IPS DF 19.7 (cell line): Measurements from ENCODE around the gene CALCR.
"Not testable (repeated sequence)": the region's sequence is repeated elsewhere in the genome, so short reads cannot be mapped to it uniquely, and the experiment has no call there.

Experiments
- DNase-seq: peaks from one replicate; pipeline ENCODE4 v3.0.0-alpha.2; 2013; ENCODE audit warnings: low read depth, low spot score

Gene CALCR

DNA sequence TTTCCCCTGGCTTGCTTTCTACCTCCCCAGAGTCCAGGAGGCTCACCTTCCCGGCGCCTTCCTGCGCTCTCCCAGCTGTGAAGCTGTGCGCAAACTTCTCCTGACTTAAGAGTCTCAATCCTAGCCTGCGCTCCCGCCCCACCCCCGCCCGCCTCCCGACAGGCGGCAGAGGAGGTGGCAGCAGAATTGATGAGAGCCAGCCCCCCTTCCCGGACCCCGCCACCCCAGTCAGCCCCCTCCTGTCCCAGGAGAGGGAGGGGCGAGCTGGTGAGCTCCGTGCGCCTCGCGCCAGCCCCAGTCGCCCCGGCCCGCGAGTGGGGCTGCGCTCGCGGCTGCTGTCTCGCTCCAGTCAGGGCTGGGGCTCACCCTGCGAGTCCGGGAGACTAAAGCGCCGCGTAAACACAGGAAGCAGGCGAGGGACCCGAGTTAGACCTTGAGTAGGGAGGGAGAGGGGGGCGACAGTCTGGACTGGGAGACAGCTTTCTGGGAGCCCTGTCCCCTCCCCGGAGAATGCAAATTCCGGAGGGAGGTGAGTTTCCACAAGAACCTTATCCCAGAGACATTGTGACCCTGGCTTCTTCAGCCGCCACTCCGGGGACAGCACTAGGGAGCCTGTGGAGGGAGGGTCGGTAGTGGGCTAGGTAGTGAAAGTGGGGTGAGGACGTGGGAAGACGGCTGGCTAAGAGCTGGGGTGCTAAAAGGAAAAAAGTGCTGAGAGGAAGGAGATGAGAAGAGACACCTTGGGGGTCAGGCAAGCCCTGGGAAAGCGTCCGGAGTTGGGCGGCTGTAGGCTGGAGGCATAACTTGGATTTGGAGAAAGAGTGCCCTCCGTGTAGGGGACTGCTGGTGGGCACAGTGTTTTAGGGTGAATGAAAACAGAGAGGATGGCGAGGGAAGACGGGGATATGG, at the start of gene CALCR:
TSS of gene CALCR (minus strand) at position 79 of the 909 bp plus-strand sequence. CDS start 87,743 bp downstream, outside the sequence.
- DNase-seq, result no peak

DNA sequence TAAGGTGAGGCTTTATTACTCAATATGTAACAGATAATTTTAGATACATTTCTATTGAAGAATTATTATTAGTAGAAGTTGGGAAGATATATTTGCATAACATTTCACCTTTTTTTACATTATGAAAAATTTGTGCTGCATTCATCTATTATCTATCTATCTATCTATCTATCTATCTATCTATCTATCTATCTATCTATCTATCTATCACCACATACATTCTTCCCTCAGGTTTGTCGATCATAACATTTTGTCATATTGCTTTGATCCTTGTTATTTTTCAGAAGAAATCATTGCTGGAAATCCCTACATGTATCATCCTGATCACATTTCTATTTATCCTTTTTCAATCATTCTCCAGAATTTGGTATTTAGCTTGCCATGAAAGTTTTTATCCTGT, 49.3 kb upstream of the CALCR start:
- no peak for DNase-seq

DNA sequence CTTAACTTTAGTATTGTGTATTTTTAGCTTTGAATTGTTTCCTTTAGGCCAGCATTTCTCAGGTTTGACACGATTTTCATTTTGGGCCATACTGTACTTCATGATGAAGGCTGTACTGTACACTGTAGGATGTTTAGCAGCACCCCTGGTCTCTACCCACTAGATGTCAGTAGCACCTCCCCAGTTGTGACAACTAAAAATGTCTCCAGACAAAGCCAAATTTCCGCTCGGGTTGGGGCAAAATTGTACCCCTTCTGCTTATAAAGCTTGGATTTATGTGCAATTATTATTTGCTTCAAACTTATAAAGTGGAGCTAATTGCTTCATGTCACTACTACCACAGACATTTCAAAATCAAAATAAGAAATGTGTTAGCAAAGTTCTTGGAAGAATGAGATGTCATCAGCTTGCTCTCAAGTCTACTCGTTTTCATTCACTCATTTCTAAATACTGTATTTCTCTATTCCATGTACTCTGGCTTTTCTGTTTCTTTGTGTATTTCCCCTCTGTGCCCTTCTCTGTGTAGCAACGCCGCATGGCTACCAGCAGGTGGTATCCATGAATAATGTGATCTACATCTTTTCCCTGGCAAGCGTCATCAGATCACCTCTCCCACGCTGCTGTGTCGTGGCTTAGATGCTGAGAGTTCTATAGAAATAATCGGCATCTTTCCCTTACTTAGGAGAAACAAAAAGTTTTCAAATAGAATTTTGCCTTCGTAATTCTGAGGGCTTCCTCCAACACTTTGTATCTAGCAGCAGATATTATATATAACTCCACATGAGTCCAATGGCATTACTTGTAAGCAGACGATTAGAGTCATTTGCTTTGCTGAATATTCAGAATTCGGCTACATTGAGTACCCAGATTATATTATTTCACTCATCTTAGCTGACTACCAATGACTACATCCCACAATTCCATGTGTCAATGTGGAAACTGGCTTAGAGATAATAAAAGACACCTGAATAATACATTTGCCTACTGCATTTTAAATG, 47.8 kb upstream of the CALCR start:
- peak; percentile 28 for DNase-seq

DNA sequence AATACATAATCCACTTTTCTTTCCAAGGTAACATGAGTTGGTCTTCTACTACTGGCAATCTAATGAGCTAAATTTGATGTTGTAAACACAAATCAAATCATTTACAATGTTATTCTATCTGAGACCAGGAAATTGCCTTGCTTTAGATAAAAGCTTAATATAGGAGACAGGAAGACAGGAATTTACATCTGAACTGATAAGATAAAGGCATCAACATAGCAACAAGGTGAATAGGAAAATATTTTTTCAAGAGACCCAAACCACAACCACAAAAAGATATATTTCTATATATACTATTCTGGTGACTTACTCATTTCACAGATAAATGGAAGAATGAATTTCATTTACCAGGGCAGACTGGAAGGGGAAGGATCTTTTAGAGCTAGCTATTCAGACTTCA, 46.3 kb upstream of the CALCR start:
- DNase-seq, result no peak

DNA sequence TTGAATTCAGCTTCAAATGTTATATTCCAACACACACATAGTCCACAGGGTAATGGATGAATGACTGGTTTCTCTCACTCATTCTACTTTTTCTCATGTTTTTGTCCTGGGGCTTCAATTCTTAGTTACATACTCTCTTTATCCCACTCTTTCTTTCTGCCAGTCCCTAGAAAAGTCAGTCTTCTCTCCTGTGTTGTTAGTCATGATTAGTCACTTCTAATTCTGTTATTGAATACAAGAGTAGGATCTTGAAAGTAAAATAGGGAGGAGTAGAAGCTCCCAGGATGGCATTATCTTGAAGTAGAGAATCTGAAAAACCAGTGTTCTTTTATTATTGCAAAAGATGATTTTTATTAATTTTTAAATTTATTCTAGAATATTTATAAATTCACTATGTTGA, 45.5 kb upstream of the CALCR start:
- DNase-seq, result no peak

DNA sequence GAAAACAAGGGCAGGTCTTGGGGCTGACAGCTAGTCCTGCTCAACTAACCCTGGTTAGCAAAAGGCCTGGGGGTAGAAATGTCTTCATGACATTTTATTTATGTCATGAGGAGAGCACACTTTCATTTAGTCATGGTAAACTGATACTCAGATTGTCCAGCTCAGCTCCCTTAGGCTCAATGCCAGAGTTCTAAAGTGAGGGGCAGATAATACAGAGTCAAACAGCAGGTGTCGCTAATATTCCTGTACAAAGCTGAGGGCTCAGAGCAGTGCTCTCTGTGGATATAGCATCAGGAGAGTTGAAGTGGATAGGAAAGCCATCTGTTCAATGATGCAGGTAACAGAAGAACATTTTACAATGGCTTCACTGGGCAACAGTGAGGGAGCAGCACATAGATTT, 26.8 kb upstream of the CALCR start:
- DNase-seq, result no peak

DNA sequence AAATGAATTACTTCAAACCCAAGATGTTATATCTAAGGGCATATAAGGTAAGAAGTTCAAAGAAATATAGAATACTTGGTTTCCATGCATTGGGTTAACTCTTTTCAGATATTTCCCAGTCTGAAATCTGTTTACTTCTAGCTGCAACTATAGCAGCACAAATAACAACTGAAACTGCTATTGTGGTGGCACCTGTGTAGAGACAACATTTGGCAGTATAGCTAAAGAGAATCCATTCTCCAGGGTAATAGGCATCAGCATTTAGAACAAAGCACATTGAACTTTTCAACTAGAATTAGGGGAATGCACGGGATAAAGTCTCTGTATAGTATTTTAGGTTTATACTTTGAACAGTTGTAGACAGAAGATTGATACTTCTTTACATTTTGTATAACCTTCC, 19.7 kb upstream of the CALCR start:
- no peak for DNase-seq

DNA sequence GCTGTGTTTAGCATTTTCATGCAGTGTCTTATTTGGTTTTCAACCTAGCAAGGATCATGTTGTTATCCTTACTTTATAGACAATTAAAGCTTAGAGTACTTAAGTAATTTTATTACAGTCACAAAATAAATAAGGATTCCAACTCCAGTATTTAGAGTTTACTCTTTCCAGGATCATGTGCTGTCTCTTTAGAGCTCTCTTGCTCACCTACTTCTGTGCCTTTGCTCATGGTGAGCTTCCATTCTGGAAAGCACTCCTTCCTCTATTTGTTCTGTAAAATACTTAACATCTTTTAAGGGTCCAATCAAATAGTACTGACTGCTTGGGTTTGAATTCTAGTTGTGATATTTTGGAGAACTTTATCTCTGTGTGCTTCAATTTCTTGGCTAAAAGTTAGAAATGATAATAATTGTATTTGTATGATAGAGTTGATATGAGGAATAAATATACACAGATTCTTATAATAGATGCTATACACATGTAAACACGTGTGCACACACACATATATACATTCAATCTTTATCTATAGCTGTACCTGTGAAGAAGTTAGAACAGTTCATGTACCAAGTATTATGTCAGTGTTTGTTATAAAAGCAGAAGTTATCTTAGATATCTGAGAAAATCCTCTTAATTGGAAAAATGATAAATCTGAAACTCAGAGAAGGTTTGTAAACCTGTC, 18.2 kb upstream of the CALCR start:
- no peak for DNase-seq

DNA sequence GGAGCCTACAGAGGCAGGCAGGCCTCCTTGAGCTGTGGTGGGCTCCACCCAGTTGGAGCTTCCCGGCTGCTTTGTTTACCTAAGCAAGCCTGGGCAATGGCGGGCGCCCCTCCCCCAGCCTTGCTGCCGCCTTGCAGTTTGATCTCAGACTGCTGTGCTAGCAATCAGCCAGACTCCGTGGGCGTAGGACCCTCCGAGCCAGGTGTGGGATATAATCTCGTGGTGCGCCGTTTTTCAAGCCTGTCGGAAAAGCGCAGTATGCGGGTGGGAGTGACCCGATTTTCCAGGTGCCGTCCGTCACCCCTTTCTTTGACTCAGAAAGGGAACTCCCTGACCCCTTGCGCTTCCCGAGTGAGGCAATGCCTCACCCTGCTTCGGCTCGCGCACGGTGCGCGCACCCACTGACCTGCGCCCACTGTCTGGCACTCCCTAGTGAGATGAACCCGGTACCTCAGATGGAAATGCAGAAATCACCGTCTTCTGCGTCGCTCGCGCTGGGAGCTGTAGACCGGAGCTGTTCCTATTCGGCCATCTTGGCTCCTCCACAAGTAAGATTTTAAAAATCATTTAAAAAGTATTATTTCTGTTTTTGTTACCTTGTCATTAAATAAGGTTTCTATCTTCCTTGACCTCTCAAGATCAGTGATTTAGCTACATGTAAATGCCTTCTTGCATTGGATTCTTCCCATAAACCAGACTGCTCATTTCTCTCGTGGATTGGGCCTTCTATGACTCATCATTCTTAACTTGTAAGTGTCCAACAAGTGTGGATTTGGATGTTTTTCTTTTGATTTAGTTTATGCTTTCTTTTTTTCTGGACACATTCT, 16.9 kb upstream of the CALCR start:
- not testable (repeated sequence) for DNase-seq

DNA sequence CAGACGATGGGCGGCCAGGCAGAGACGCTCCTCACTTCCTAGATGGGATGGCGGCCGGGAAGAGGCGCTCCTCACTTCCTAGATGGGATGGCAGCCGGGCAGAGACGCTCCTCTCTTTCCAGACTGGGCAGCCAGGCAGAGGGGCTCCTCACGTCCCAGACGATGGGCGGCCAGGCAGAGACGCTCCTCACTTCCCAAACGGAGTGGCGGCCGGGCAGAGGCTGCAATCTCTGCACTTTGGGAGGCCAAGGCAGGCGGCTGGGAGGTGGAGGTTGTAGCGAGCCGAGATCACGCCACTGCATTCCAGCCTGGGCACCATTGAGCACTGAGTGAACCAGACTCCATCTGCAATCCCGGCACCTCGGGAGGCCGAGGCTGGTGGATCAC, 11.9 kb upstream of the CALCR start:
- DNase-seq, result not testable (repeated sequence)

DNA sequence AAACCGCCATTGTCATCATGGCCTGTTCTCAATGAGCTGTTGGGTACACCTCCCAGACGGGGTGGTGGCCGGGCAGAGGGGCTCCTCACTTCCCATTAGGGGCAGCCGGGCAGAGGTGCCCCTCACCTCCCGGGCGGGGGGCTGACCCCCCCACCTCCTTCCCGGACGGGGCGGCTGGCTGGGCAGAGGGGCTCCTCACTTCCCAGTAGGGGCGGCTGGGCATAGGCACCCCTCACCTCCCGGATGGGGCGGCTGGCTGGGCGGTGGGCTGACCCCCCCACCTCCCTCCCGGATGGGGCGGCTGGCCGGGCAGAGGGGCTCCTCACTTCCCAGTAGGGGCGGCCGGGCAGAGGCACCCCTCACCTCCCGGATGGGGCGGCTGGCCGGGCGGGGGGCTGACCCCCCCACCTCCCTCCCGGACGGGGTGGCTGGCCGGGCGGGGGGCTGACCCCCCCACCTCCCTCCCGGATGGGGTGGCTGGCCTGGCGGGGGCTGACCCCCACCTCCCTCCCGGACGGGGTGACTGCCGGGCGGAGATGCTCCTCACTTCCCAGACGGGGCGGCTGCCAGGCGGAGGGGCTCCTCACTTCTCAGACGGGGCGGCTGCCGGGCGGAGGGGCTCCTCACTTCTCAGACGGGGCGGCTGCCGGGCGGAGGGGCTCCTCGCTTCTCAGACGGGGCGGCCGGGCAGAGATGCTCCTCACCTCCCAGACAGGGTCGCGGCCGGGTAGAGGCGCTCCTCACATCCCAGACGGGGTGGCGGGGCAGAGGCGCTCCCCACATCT, 11.4 kb upstream of the CALCR start:
- DNase-seq, result not testable (repeated sequence)

DNA sequence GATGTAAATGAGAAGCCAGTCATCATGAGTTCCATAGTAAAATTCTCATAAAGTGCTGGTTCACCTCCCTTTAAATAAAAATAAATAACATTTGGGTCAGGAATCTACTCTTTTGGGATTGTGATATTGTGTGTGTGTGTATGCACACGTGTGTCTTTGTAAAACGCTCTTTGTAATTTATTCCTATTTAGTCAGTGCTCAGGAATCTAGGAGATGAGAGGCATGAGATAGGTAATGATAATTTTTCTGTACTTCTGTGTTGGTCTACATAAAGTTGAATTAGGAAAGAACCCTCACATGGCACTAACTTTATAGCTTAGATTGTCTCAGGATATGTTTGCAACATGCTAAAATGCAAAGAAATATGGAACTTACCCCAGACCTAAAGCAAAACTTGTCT, 4.9 kb upstream of the CALCR start:
- DNase-seq, result no peak

DNA sequence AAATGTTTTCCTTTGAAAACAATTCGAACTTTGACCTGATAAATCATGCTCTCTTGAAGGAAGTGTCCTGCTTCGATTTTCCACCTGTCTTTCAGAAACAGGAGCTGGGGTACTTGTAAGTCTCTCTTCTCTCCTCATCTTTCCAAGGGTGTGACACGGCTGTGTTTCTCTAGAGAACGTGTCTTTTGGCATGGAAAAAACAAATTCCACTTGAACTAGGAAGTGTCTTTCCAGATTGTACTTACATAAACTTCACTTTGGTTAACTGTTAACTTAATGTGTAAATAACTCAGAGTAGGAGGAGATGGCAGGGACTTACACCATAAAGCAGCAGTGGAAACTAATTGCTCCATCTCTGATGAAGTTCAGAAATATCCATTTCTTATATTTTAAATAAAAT, 4.2 kb upstream of the CALCR start:
- no peak for DNase-seq

DNA sequence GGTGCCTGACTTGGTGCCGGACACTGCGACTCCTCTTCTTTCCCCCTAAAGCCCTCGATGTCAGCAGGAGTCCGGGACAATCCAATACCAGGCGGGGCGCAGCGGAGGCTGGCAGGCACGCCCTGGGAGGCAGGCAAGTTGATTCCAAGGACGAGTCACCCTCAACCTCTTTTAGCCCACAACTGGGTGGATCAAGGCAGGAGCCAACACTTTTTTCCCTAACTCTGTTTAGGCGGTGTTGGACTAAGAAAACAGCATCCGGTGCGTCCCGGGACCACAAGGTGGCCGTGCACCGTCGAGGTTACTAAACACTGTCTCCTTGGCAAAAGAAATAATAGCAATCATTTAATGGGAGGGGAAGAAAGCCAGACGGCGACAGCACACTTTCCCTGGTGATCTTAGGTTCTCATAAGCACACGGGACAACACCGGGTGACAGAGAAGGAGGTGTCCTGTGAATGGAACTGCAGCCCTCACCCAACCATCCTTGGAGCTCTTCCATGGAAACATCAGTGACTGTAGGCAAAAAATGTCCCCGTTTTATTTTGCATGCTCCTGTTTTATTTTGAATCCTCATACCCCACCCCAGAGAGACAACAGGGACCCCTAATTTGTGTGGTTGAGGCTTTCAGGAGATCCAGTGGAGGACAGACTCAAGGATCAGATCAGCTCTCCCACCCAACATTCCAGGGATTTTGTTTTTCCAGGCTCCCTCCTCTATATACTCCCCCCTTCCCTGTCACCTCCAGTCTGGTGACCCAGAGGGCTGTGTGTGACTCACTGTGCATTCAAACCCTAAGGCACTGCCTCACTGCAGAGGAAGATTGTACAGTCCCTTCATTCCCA, 1.3 kb upstream of the CALCR start:
- DNase-seq, result no peak

DNA sequence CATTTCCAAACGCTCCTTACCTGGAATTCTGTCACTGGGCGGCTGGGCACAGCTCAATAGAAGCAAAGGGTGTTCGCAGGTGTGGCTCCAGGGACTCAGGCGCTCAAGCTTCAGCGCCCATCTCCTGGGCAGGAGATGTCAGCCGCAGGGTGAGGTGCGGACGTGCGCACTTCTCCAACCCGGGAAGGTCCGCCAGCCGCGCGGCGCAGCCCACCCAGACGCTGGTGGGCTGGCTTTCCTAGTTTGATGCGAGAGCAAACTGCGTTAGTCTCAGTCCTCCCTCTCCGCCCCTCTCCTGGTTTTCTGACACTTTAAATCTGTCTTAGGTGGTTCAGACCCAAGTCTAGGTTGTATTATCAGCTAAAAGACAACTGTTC, 267 bp downstream of the CALCR start:
- no peak for DNase-seq

DNA sequence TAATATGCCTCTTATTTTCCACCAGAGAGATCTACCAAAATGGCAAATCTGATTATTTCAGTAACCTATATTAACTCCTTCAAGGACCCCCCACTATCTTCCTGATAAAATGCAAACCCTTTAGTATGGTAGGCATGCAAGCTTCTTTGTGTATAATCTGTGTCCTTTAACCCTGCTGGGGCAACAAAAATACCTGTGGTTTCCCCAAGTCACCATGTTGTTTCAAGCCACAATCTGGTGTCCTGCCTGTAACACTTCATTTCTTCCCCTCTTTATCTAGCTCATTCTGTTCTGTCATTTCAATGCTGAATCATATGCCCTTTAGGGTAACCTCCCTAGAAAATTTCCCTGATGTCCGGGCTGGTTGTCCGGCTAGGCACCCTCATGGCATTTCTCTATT, 5.3 kb downstream of the CALCR start:
- no peak for DNase-seq

DNA sequence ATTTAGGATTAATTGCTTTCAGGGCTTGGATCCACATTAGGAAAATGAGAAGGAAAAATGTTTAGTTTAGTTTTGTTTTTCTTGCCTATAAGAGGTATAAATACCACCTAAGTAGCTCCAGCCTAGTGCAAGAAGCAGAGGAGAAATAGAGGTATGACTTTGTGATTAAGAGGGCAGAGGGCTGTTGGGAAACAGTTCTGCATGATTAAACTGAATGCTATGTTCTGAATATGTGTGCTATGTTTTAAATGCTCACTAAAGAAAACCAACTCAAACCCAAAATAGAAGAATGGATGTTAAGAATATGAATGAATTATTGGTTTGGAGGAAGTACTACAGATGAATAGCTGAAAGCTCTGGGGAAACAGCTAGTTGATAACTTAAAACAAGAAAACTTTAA, 7.6 kb downstream of the CALCR start:
- DNase-seq, result no peak

DNA sequence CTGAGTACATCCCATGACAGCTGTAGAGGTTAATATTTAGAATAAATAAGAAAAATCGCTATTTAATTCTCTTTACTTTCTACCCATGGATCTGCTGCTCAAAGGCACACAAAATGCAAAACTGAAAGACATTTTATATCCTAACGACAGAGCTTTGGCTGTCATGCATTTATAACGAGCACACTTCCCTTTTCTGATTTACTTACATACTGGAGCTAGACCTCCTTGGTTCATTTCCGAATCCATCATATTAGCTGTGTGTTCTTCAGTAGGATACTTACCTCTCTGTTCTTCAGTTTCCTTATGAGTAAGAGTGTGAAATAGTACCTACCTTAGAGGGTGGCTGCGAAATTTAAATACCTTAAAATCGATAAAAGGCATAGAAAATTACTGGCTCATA, 10.9 kb downstream of the CALCR start:
- no peak for DNase-seq

DNA sequence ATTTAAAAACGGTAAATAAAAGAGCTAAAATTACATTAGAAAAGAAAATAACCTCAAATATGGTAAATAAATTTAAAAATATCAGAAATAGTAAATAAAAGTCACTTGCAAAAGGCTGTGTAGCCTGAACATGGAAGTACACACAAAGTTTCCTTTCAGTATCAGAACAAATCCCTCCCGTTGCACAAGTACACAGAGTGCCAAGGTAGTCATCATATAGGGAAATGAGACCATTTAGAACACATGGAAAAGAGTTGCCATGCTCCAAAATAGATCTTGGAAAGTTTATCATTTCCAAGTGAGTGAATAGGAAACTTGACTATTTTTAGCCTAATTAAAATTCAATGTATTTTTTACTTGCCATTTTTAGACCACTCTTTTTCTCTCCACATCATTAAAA, 11.6 kb downstream of the CALCR start:
- no peak for DNase-seq
